GM12892 (cell line): ENCODE data around the gene TSPAN14.
A peak's percentile ranks its signal among the peaks of the same experiment; 100 is the strongest.

ENCODE experiments used
- DNase-seq: peaks from one replicate; pipeline ENCODE4 v3.0.0; 2011; ENCODE audit not compliant: insufficient read length
- FAIRE-seq: peaks from 2 replicates; lab custom pipeline; 2011; peaks lifted over from hg19 to GRCh38; lab: Jason Lieb, UNC
- POLR2A ChIP-seq: IDR thresholded peaks from 2 replicates; pipeline ENCODE4 v1.6.1; 2011; ENCODE audit warnings: low read depth, low read length, control low read depth
- POLR2AphosphoS5 ChIP-seq: IDR thresholded peaks from 2 replicates; pipeline ENCODE4 v1.6.1; 2011; ENCODE audit warnings: low read depth, low read length, control low read depth
- TAF1 ChIP-seq: IDR thresholded peaks from 2 replicates; pipeline ENCODE4 v1.6.1; 2011; ENCODE audit warnings: low read depth, mild to moderate bottlenecking, control low read depth, low read length, borderline replicate concordance

The TSPAN14 gene

GRCh38 chr10:80451132-80451531 is 3.0 kb upstream of the TSPAN14 start:
- no peak for DNase-seq
- FAIRE-seq, result no peak
- TF ChIP-seq POLR2AphosphoS5 (no peak), TAF1 (no peak), POLR2A (no peak)

- TF ChIP-seq TAF1, result no peak
- TF ChIP-seq POLR2AphosphoS5, result no peak
- TF ChIP-seq POLR2A, result no peak
- no peak for DNase-seq
- FAIRE-seq, result no peak
Observed at GRCh38 chr10:80452069-80452468, 2.0 kb upstream of the TSPAN14 start.

- DNase-seq, result no peak
- TF ChIP-seq TAF1 (no peak), POLR2AphosphoS5 (no peak), POLR2A (no peak)
- FAIRE-seq, result no peak
Observed at GRCh38 chr10:80452640-80453039, 1.5 kb upstream of the TSPAN14 start.

GRCh38 chr10:80453056-80453841 is 861 bp upstream of the TSPAN14 start:
- no peak for TF ChIP-seq POLR2A
- no peak for TF ChIP-seq TAF1
- no peak for TF ChIP-seq POLR2AphosphoS5
- DNase-seq (no peak), FAIRE-seq (no peak)

- peak; percentile 51 for DNase-seq
- peak; percentile 50 for FAIRE-seq
- TF ChIP-seq TAF1 (no peak), POLR2A (no peak), POLR2AphosphoS5 (no peak)
Observed at GRCh38 chr10:80454513-80455460, 677 bp downstream of the TSPAN14 start.

- no peak for TF ChIP-seq POLR2A
- TF ChIP-seq POLR2AphosphoS5, result no peak
- no peak for TF ChIP-seq TAF1
- FAIRE-seq, result no peak
- DNase-seq, result no peak
Observed at GRCh38 chr10:80455461-80456349, 1.6 kb downstream of the TSPAN14 start.

- TF ChIP-seq POLR2A, result no peak
- no peak for TF ChIP-seq TAF1
- no peak for DNase-seq
- no peak for FAIRE-seq
Observed at GRCh38 chr10:80457554-80458262, 3.6 kb downstream of the TSPAN14 start.

GRCh38 chr10:80458263-80458625 is 4.1 kb downstream of the TSPAN14 start:
- DNase-seq (no peak), FAIRE-seq (no peak)
- TF ChIP-seq POLR2AphosphoS5 (no peak), TAF1 (no peak), POLR2A (no peak)

GRCh38 chr10:80458638-80459037 is 4.5 kb downstream of the TSPAN14 start:
- TF ChIP-seq POLR2AphosphoS5 (no peak), TAF1 (no peak), POLR2A (no peak)
- no peak for DNase-seq
- FAIRE-seq, result no peak

- FAIRE-seq, result peak; percentile 44
Observed at GRCh38 chr10:80459047-80459865, 5.1 kb downstream of the TSPAN14 start.

More at GRCh38 chr10:80459047-80459865, 5.1 kb downstream of the TSPAN14 start:
- no peak for TF ChIP-seq POLR2A
- TF ChIP-seq TAF1, result no peak
- TF ChIP-seq POLR2AphosphoS5, result no peak
- peak; percentile 63 for DNase-seq
